T follicular helper cell (primary cell): ENCODE results near the gene DSE.

ENCODE experiments used
- DNase-seq: peaks from one replicate; pipeline ENCODE4 v3.0.0-alpha.2; 2020; ENCODE audit warnings: low read depth

The DSE gene

DNA sequence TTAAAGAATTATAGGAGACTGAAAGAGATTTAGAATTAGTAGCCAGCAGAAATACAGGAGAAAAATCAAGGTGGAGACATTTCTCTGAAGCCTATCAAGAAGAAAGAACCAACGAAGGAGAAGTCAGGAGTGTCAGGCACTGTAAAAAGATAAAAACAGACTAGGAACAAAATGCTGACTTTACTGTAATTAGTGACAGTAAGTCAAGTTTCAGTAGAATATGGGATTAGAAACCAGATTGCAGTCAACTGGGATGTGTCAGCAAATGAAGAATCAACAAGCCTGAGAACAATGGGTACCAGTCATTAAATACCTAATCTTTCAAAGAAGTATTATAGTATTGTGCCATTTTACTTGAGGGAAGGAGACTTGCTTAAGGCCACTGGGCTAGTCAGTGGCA lies 112.0 kb downstream of the DSE start:
- DNase-seq = no peak

DNA sequence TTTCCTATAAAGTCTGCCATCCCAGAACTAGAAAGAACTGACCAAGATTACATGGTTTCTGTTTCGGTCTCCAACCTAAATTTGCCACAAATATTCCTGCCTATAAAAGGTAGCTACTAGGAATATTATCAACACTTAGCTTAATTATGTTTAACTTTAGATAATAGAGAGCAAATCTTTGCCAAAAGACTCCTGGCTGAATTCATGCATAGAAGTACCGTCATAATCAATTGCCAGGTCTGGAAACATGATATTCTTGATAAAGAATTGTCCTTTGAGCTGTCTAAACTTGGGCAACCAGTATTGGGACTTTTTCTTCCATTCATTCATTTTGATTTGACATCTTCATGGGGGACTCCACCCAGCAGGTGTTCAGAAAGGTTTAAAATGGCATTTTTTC lies 112.9 kb downstream of the DSE start:
- no peak for DNase-seq

DNA sequence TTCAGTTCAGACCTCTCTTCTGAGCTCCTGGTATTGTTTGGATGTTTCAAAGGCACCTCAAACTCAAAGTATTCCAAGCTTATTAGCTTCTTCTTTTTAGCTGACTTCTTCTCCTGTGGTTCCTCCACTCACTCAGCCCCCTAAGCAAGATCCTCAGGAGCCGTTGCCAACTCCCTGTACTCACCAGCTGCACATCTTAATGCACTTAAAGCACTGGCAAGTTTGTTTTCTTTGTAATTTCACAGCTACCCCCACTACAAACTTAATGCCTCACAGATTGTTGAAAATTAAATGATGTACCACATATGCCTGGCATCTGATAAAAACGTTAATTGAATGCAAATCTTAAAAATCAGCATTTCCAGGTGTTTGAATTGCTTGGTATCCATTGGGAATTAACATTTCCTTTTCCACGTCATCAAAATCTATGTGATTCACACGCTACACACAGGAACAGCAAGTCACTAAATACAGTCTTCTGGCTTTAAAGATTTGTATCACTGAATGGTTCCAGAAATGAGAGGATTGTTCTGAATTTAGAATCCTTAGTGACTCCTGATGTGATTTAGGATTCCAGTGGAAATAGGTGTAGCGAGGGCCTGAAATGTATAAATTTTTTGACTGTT lies 114.9 kb downstream of the DSE start:
- DNase-seq = no peak

DNA sequence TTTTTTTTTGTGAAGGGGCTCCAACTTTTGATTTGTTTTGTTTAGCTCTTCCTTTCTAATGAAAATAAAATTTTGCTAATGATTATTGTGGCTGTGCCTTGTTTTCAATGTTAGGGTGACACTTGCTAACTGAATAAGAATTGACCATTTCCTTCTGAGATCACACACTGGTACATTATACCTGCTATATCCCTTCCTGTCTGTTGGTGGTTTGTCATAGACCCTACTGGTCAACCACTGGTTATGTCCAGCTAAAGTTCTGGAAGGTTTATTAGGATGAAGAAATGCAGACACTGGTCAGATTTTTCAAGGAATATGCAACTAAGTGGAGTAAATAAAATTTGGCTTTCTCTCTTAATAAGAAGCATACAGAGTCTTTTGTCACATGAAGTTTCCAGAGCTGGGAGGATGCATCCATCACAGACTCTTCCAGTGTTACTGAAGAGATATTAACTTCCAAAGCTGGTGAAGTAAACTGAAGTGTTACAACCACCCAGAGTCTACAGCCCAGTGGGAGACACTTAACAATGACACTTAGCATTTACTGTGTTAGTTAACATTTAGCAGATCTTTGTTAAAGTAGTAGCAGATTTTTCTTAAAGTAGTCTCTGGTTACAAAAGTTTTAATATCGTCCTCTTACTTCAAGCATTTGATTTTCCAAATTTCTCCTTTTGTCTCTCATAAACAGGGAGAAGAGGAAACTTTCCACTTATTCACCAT lies 121.0 kb downstream of the DSE start:
- no peak for DNase-seq

DNA sequence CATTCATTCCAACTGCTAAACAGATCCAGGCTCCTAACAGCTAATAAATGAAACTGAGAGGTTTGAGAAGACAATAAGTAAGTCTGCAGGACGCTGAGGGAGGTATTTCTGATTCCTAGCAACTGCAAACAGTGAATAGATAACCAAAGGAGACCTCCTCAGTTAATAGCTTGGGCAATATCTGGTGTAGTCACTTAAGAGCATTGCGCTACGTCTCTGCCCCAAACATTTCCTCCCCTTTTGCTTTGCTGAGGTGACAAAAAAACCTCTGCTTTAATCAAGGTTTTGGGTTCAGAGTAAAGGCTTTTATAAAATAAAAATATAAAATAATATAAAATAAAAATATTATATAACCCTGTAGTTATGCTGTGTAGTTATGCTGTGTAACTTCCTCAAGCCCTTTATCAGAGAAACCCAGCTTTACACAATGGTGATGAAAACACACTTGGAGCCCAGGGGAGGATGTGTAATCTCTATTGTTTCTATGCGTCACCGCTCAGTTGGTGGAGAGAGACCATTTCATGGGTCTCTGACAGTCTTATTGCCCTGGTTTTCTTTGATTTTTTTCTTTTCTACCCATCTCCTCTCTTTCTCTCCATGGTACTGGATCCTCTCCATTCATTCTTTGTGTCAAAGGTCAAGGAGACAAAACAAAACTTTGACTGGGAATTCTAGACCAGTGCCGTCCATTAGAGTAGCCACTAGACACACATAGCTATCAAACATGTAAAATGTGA lies 121.8 kb downstream of the DSE start:
- DNase-seq = no peak
